Activated CD4-positive, alpha-beta T cell treated with anti-CD3 and anti-CD28 coated beads, Interleukin-2, Interleukin-6, amounts not matched to agents 100 ng/mL and 50 ng/mL, durations not matched to agents 16 hours and 8 hours (primary cell): ENCODE data around the gene SNX9.
A peak's percentile ranks its signal among the peaks of the same experiment; 100 is the strongest.
"Not testable (repeated sequence)": the region's sequence is repeated elsewhere in the genome, so short reads cannot be mapped to it uniquely, and the experiment has no call there.

ENCODE experiments used
- DNase-seq: peaks from one replicate; pipeline ENCODE4 v3.0.0-alpha.2; 2020

SNX9 gene

GRCh38 chr6:157929076-157929475 lies 106.0 kb downstream of the SNX9 start:
- DNase-seq = no peak

GRCh38 chr6:157929765-157930319 lies 106.8 kb downstream of the SNX9 start:
- peak; percentile 6 for DNase-seq

- DNase-seq = no peak
Observed at GRCh38 chr6:157935786-157936185, 112.7 kb downstream of the SNX9 start.

GRCh38 chr6:157937318-157937717 lies 114.3 kb downstream of the SNX9 start:
- no peak for DNase-seq

GRCh38 chr6:157937916-157938315 lies 114.9 kb downstream of the SNX9 start:
- no peak for DNase-seq

- DNase-seq = peak; percentile 63
Observed at GRCh38 chr6:157940375-157941036, 117.5 kb downstream of the SNX9 start.

GRCh38 chr6:157941101-157941863 lies 118.2 kb downstream of the SNX9 start:
- DNase-seq = no peak

- DNase-seq = no peak
Observed at GRCh38 chr6:157942351-157942750, 119.3 kb downstream of the SNX9 start.

- no peak for DNase-seq
Observed at GRCh38 chr6:157943249-157943963, 120.4 kb downstream of the SNX9 start.

- no peak for DNase-seq
Observed at GRCh38 chr6:157943964-157944283, 120.9 kb downstream of the SNX9 start.

GRCh38 chr6:157944983-157945931 lies 122.2 kb downstream of the SNX9 start:
- DNase-seq = no peak

- no peak for DNase-seq
Observed at GRCh38 chr6:157946053-157946617, 123.1 kb downstream of the SNX9 start.

GRCh38 chr6:157946865-157947532 lies 124.0 kb downstream of the SNX9 start:
- DNase-seq = peak; percentile 21

- DNase-seq = not testable (repeated sequence)
Observed at GRCh38 chr6:157950899-157951298, 127.9 kb downstream of the SNX9 start.

GRCh38 chr6:157951828-157952227 lies 128.8 kb downstream of the SNX9 start:
- DNase-seq = no peak

GRCh38 chr6:157952861-157953351 lies 129.9 kb downstream of the SNX9 start:
- DNase-seq = no peak

GRCh38 chr6:157953580-157954091 lies 130.6 kb downstream of the SNX9 start:
- DNase-seq = no peak

- no peak for DNase-seq
Observed at GRCh38 chr6:157954150-157955117, 131.4 kb downstream of the SNX9 start.

GRCh38 chr6:157955675-157956074 lies 132.6 kb downstream of the SNX9 start:
- DNase-seq = no peak
